ENCODE measurements around the gene CIC. TPM values are rescaled to one million over a fixed set of nuclear protein-coding genes. Genes with fewer than 3 reads are reported as not detected.
A peak's percentile ranks its signal among the peaks of the same experiment; 100 is the strongest.

The CIC gene
- total RNA-seq, 1 donor from 2014 or later: 10.4 TPM

GRCh38 chr19:42297039-42297438, 28.0 kb downstream of the CIC start:
- no peaks in the 10 kb centered on the region for H3K27me3 ChIP-seq (ENCODE audit: control insufficient read depth in 3 of 3, insufficient read depth in 3 of 3, low read length in 3 of 3)
- H3K4me1 ChIP-seq (ENCODE audit: control insufficient read depth in 3 of 3, insufficient read depth in 3 of 3, low read length in 3 of 3): peaks cover 5 to 10% (median 10%) of the 10 kb centered on the region in 3 donors
- no peak overlapping the region for H3K4me3 ChIP-seq (ENCODE audit: low read length in 3 of 3)
- peaks cover 21 to 24% (median 24%) of the 10 kb centered on the region in 3 donors for H3K36me3 ChIP-seq (ENCODE audit: control insufficient read depth in 3 of 3, insufficient read depth in 3 of 3, low read length in 3 of 3)
- H3K27ac ChIP-seq (ENCODE audit: low read depth, low read length): no peak overlapping the region
- no peaks in the 10 kb centered on the region for H3K9me3 ChIP-seq (ENCODE audit: control insufficient read depth in 3 of 3, low read length in 3 of 3)
- H3K9ac ChIP-seq (ENCODE audit: low read depth in 1 of 3, low read length in 3 of 3): no peak overlapping the region

GRCh38 chr19:42301646-42302203, 32.7 kb downstream of the CIC start, which contains the start of gene PRR19:
Gene PRR19, plus strand, starts transcription at chr19:42302132. Its CDS starts 7,453 bp downstream, at chr19:42309585.
- no peak within 1 kb of the TSS for H3K27ac ChIP-seq (ENCODE audit: low read depth, low read length)
- peaks cover 0 to 3% (median 0%) of the 10 kb centered on the region in 3 donors for H3K36me3 ChIP-seq (ENCODE audit: control insufficient read depth in 3 of 3, insufficient read depth in 3 of 3, low read length in 3 of 3)
- H3K9me3 ChIP-seq (ENCODE audit: control insufficient read depth in 3 of 3, low read length in 3 of 3): no peaks in the 10 kb centered on the region
- H3K4me1 ChIP-seq (ENCODE audit: control insufficient read depth in 3 of 3, insufficient read depth in 3 of 3, low read length in 3 of 3): peaks cover 17 to 19% (median 19%) of the 10 kb centered on the region in 3 donors
- H3K27me3 ChIP-seq (ENCODE audit: control insufficient read depth in 3 of 3, insufficient read depth in 3 of 3, low read length in 3 of 3): no peaks in the 10 kb centered on the region
- peak within 1 kb of the TSS; percentile 64 to 82 (median 78) for H3K4me3 ChIP-seq (ENCODE audit: low read length in 3 of 3)
- peak within 1 kb of the TSS; percentile 29 to 77 (median 51) for H3K9ac ChIP-seq (ENCODE audit: low read depth in 1 of 3, low read length in 3 of 3)

- Histone ChIP-seq H3K27me3 (ENCODE audit: control insufficient read depth in 3 of 3, insufficient read depth in 3 of 3, low read length in 3 of 3) (no peaks in the 10 kb centered on the region), H3K36me3 (ENCODE audit: control insufficient read depth in 3 of 3, insufficient read depth in 3 of 3, low read length in 3 of 3) (no peaks in the 10 kb centered on the region), H3K27ac (ENCODE audit: low read depth, low read length) (no peak overlapping the region), H3K9me3 (ENCODE audit: control insufficient read depth in 3 of 3, low read length in 3 of 3) (no peaks in the 10 kb centered on the region), H3K9ac (ENCODE audit: low read depth in 1 of 3, low read length in 3 of 3) (peak overlapping the region in 2 of 3 donors; percentile 43 to 77), H3K4me1 (ENCODE audit: control insufficient read depth in 3 of 3, insufficient read depth in 3 of 3, low read length in 3 of 3) (peaks cover 17 to 19% (median 19%) of the 10 kb centered on the region in 3 donors), H3K4me3 (ENCODE audit: low read length in 3 of 3) (peak overlapping the region; percentile 64 to 82 (median 78))
Measured at GRCh38 chr19:42303101-42303464, 34.0 kb downstream of the CIC start.

GRCh38 chr19:42303876-42304275, 34.8 kb downstream of the CIC start:
- H3K27me3 ChIP-seq (ENCODE audit: control insufficient read depth in 3 of 3, insufficient read depth in 3 of 3, low read length in 3 of 3): no peaks in the 10 kb centered on the region
- H3K36me3 ChIP-seq (ENCODE audit: control insufficient read depth in 3 of 3, insufficient read depth in 3 of 3, low read length in 3 of 3): no peaks in the 10 kb centered on the region
- H3K9me3 ChIP-seq (ENCODE audit: control insufficient read depth in 3 of 3, low read length in 3 of 3): no peaks in the 10 kb centered on the region
- no peak overlapping the region for H3K4me3 ChIP-seq (ENCODE audit: low read length in 3 of 3)
- H3K27ac ChIP-seq (ENCODE audit: low read depth, low read length): no peak overlapping the region
- H3K9ac ChIP-seq (ENCODE audit: low read depth in 1 of 3, low read length in 3 of 3): no peak overlapping the region
- peaks cover 17 to 19% (median 19%) of the 10 kb centered on the region in 3 donors for H3K4me1 ChIP-seq (ENCODE audit: control insufficient read depth in 3 of 3, insufficient read depth in 3 of 3, low read length in 3 of 3)

GRCh38 chr19:42306646-42307045, 37.6 kb downstream of the CIC start:
- peaks cover 16 to 18% (median 18%) of the 10 kb centered on the region in 3 donors for H3K4me1 ChIP-seq (ENCODE audit: control insufficient read depth in 3 of 3, insufficient read depth in 3 of 3, low read length in 3 of 3)
- H3K27me3 ChIP-seq (ENCODE audit: control insufficient read depth in 3 of 3, insufficient read depth in 3 of 3, low read length in 3 of 3): peaks cover 3 to 8% (median 8%) of the 10 kb centered on the region in 3 donors
- no peaks in the 10 kb centered on the region for H3K36me3 ChIP-seq (ENCODE audit: control insufficient read depth in 3 of 3, insufficient read depth in 3 of 3, low read length in 3 of 3)
- H3K9me3 ChIP-seq (ENCODE audit: control insufficient read depth in 3 of 3, low read length in 3 of 3): no peaks in the 10 kb centered on the region
- no peak overlapping the region for H3K9ac ChIP-seq (ENCODE audit: low read depth in 1 of 3, low read length in 3 of 3)
- no peak overlapping the region for H3K27ac ChIP-seq (ENCODE audit: low read depth, low read length)
- no peak overlapping the region for H3K4me3 ChIP-seq (ENCODE audit: low read length in 3 of 3)

GRCh38 chr19:42309686-42310085, 40.6 kb downstream of the CIC start:
- Histone ChIP-seq H3K27me3 (ENCODE audit: control insufficient read depth in 3 of 3, insufficient read depth in 3 of 3, low read length in 3 of 3) (peaks cover 16 to 28% (median 24%) of the 10 kb centered on the region in 3 donors), H3K27ac (ENCODE audit: low read depth, low read length) (no peak overlapping the region), H3K36me3 (ENCODE audit: control insufficient read depth in 3 of 3, insufficient read depth in 3 of 3, low read length in 3 of 3) (no peaks in the 10 kb centered on the region), H3K4me3 (ENCODE audit: low read length in 3 of 3) (no peak overlapping the region), H3K4me1 (ENCODE audit: control insufficient read depth in 3 of 3, insufficient read depth in 3 of 3, low read length in 3 of 3) (peaks cover 0 to 13% (median 9%) of the 10 kb centered on the region in 3 donors), H3K9ac (ENCODE audit: low read depth in 1 of 3, low read length in 3 of 3) (no peak overlapping the region), H3K9me3 (ENCODE audit: control insufficient read depth in 3 of 3, low read length in 3 of 3) (no peaks in the 10 kb centered on the region)

GRCh38 chr19:42311657-42312056, 42.6 kb downstream of the CIC start:
- Histone ChIP-seq H3K27me3 (ENCODE audit: control insufficient read depth in 3 of 3, insufficient read depth in 3 of 3, low read length in 3 of 3) (peaks cover 22 to 31% (median 28%) of the 10 kb centered on the region in 3 donors), H3K4me1 (ENCODE audit: control insufficient read depth in 3 of 3, insufficient read depth in 3 of 3, low read length in 3 of 3) (peaks cover 0 to 13% (median 9%) of the 10 kb centered on the region in 3 donors), H3K9me3 (ENCODE audit: control insufficient read depth in 3 of 3, low read length in 3 of 3) (no peaks in the 10 kb centered on the region), H3K4me3 (ENCODE audit: low read length in 3 of 3) (no peak overlapping the region), H3K27ac (ENCODE audit: low read depth, low read length) (no peak overlapping the region), H3K9ac (ENCODE audit: low read depth in 1 of 3, low read length in 3 of 3) (no peak overlapping the region), H3K36me3 (ENCODE audit: control insufficient read depth in 3 of 3, insufficient read depth in 3 of 3, low read length in 3 of 3) (no peaks in the 10 kb centered on the region)

GRCh38 chr19:42312370-42312769, 43.3 kb downstream of the CIC start:
- no peak overlapping the region for H3K27ac ChIP-seq (ENCODE audit: low read depth, low read length)
- H3K4me1 ChIP-seq (ENCODE audit: control insufficient read depth in 3 of 3, insufficient read depth in 3 of 3, low read length in 3 of 3): peaks cover 0 to 13% (median 9%) of the 10 kb centered on the region in 3 donors
- no peak overlapping the region for H3K9ac ChIP-seq (ENCODE audit: low read depth in 1 of 3, low read length in 3 of 3)
- no peak overlapping the region for H3K4me3 ChIP-seq (ENCODE audit: low read length in 3 of 3)
- peaks cover 22 to 31% (median 28%) of the 10 kb centered on the region in 3 donors for H3K27me3 ChIP-seq (ENCODE audit: control insufficient read depth in 3 of 3, insufficient read depth in 3 of 3, low read length in 3 of 3)
- no peaks in the 10 kb centered on the region for H3K36me3 ChIP-seq (ENCODE audit: control insufficient read depth in 3 of 3, insufficient read depth in 3 of 3, low read length in 3 of 3)
- no peaks in the 10 kb centered on the region for H3K9me3 ChIP-seq (ENCODE audit: control insufficient read depth in 3 of 3, low read length in 3 of 3)

- Histone ChIP-seq H3K4me1 (ENCODE audit: control insufficient read depth in 3 of 3, insufficient read depth in 3 of 3, low read length in 3 of 3) (peaks cover 0 to 13% (median 9%) of the 10 kb centered on the region in 3 donors), H3K4me3 (ENCODE audit: low read length in 3 of 3) (peak within 1 kb of the TSS; percentile 17 to 67 (median 64)), H3K9ac (ENCODE audit: low read depth in 1 of 3, low read length in 3 of 3) (no peak within 1 kb of the TSS), H3K27me3 (ENCODE audit: control insufficient read depth in 3 of 3, insufficient read depth in 3 of 3, low read length in 3 of 3) (peaks cover 22 to 31% (median 28%) of the 10 kb centered on the region in 3 donors), H3K27ac (ENCODE audit: low read depth, low read length) (no peak within 1 kb of the TSS), H3K36me3 (ENCODE audit: control insufficient read depth in 3 of 3, insufficient read depth in 3 of 3, low read length in 3 of 3) (no peaks in the 10 kb centered on the region), H3K9me3 (ENCODE audit: control insufficient read depth in 3 of 3, low read length in 3 of 3) (no peaks in the 10 kb centered on the region)
Measured at GRCh38 chr19:42313096-42313839, 44.2 kb downstream of the CIC start, which contains the start of gene TMEM145. Gene TMEM145, plus strand, starts transcription at chr19:42313309. Its CDS starts 68 bp downstream, at chr19:42313377.
